Neural cell (in vitro differentiated cells): ENCODE results near the gene ACAA1.

Source experiments
- CTCF ChIP-seq: fragments of 450-650 bp; IDR thresholded peaks from 2 replicates; pipeline ENCODE4 v1.5.1; 2014; ENCODE audit warnings: antibody characterized with exemption, mild to moderate bottlenecking, moderate library complexity; ENCODE audit not compliant: poor library complexity, severe bottlenecking
- EP300 ChIP-seq: fragments of 450-650 bp; conservative IDR thresholded peaks from 2 replicates; pipeline ENCODE4 v1.6.1; 2014; ENCODE audit warnings: antibody characterized with exemption, mild to moderate bottlenecking, moderate library complexity; ENCODE audit not compliant: poor library complexity, severe bottlenecking
- EZH2 ChIP-seq: fragments of 200-600, 300-800 bp; shearing (Covaris generic), sonication (generic); IDR thresholded peaks from 2 replicates; pipeline ENCODE4 v1.6.1; 2014; ENCODE audit warnings: antibody characterized with exemption, low read length, borderline replicate concordance, mild to moderate bottlenecking; ENCODE audit not compliant: insufficient read depth, poor library complexity, severe bottlenecking
- SMC3 ChIP-seq: fragments of 450-650 bp; conservative IDR thresholded peaks from 2 replicates; pipeline ENCODE4 v1.6.1; 2014; ENCODE audit warnings: antibody characterized with exemption, mild to moderate bottlenecking, moderate library complexity; ENCODE audit not compliant: poor library complexity
- TAF1 ChIP-seq: IDR thresholded peaks from 2 replicates; pipeline ENCODE4 v1.6.1; 2012; ENCODE audit warnings: low read depth
- TF ChIP-seq, protein P1 (sequence below): IDR thresholded peaks from 2 replicates; pipeline ENCODE4 v1.6.1; 2012; ENCODE audit warnings: borderline replicate concordance

- TF ChIP-seq CTCF (no peak), TAF1 (no peak), EZH2 (no peak), SMC3 (no peak), EP300 (no peak)
- TF ChIP-seq, protein P1, sequence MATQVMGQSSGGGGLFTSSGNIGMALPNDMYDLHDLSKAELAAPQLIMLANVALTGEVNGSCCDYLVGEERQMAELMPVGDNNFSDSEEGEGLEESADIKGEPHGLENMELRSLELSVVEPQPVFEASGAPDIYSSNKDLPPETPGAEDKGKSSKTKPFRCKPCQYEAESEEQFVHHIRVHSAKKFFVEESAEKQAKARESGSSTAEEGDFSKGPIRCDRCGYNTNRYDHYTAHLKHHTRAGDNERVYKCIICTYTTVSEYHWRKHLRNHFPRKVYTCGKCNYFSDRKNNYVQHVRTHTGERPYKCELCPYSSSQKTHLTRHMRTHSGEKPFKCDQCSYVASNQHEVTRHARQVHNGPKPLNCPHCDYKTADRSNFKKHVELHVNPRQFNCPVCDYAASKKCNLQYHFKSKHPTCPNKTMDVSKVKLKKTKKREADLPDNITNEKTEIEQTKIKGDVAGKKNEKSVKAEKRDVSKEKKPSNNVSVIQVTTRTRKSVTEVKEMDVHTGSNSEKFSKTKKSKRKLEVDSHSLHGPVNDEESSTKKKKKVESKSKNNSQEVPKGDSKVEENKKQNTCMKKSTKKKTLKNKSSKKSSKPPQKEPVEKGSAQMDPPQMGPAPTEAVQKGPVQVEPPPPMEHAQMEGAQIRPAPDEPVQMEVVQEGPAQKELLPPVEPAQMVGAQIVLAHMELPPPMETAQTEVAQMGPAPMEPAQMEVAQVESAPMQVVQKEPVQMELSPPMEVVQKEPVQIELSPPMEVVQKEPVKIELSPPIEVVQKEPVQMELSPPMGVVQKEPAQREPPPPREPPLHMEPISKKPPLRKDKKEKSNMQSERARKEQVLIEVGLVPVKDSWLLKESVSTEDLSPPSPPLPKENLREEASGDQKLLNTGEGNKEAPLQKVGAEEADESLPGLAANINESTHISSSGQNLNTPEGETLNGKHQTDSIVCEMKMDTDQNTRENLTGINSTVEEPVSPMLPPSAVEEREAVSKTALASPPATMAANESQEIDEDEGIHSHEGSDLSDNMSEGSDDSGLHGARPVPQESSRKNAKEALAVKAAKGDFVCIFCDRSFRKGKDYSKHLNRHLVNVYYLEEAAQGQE, result no peak
These were observed 10.5 kb upstream of the ACAA1 start for GRCh38 chr3:38147421-38147820.
